Tibial nerve (tissue), 4 donors: ENCODE measurements around the gene MRPL34.

Source experiments
- CTCF ChIP-seq, 5 experiments: fragments of 200-600 bp in 3 of 5; fragments of 450-650 bp in 2 of 5; sonication (generic) in 3 of 5; IDR thresholded peaks; one replicate each; pipeline ENCODE4 v1.5.1; 2016 to 2019; ENCODE audit warnings: antibody characterized with exemption in 5 of 5, mild to moderate bottlenecking in 3 of 5, moderate library complexity in 2 of 5
- EP300 ChIP-seq, 2 donors: sonication (generic); formaldehyde crosslinking; IDR thresholded peaks; one replicate each; pipeline ENCODE4 v1.6.1; 2017; ENCODE audit warnings: antibody characterized with exemption in 2 of 2, mild to moderate bottlenecking in 1 of 2
- POLR2A ChIP-seq, 2 donors: fragments of 450-650 bp; IDR thresholded peaks; one replicate each; pipeline ENCODE4 v1.6.1; 2017; ENCODE audit warnings: antibody characterized with exemption in 2 of 2, mild to moderate bottlenecking in 2 of 2, moderate library complexity in 2 of 2

- TF ChIP-seq CTCF (IDR thresholded peaks at IDR 0.05) = no peak
- TF ChIP-seq POLR2A (IDR thresholded peaks at IDR 0.05) = no peak
- no peak for TF ChIP-seq EP300 (IDR thresholded peaks at IDR 0.05)
Measured at GRCh38 chr19:17275441-17276175, 30.1 kb upstream of the MRPL34 start.
